Measurements from ENCODE around the gene PLEKHH1.

Gene PLEKHH1

DNA sequence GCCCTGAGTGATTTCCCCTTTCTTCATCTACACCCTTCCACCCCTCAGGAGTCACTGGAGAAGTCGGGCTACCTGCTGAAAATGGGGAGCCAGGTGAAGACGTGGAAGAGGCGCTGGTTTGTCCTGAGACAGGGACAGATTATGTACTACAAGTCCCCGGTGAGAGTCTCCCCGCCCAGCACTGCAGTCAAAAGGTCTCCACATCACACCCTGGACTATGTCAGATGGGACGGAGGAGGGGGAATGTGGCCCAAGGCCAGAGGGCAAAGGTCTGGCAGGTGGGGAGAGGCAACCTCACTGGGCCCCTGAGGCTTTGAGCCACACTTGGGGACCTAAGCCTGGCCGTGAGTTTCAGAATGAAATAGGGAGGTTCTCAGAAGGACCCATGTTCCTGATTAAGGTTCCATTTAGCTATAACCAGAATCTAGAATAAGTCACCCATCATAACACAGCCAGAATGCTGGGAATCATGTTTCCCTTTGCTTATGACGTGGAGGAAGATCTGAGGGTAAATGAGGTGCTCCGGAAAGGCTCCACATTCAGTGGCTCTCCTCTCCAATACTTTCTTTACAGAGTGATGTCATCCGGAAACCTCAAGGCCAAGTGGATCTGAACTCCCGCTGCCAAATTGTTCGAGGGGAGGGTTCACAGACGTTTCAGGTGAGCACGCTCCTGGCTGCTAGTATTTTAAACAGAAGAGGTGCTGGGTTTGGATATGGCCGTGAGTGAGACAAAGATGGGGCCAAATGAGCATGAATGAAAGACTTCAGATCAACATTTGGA, 40.3 kb downstream of the PLEKHH1 start:
- H2AFZ ChIP-seq (ENCODE audit: low read depth): no peak overlapping the region
- TF ChIP-seq, protein P1, sequence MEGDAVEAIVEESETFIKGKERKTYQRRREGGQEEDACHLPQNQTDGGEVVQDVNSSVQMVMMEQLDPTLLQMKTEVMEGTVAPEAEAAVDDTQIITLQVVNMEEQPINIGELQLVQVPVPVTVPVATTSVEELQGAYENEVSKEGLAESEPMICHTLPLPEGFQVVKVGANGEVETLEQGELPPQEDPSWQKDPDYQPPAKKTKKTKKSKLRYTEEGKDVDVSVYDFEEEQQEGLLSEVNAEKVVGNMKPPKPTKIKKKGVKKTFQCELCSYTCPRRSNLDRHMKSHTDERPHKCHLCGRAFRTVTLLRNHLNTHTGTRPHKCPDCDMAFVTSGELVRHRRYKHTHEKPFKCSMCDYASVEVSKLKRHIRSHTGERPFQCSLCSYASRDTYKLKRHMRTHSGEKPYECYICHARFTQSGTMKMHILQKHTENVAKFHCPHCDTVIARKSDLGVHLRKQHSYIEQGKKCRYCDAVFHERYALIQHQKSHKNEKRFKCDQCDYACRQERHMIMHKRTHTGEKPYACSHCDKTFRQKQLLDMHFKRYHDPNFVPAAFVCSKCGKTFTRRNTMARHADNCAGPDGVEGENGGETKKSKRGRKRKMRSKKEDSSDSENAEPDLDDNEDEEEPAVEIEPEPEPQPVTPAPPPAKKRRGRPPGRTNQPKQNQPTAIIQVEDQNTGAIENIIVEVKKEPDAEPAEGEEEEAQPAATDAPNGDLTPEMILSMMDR (conservative IDR thresholded peaks at IDR 0.05; ENCODE audit: low read depth, low read length): no peak
- no peaks in the 10 kb centered on the region for H4K20me1 ChIP-seq (ENCODE audit: insufficient read depth)
- H3K4me2 ChIP-seq: no peak overlapping the region
- H3K79me2 ChIP-seq (ENCODE audit: insufficient read depth, low read depth): no peaks in the 10 kb centered on the region
- H3K4me1 ChIP-seq (ENCODE audit: low read depth, poor library complexity, severe bottlenecking): no peaks in the 10 kb centered on the region
- H3K9ac ChIP-seq: no peak overlapping the region
- H3K4me3 ChIP-seq (IDR thresholded peaks at IDR 0.05; ENCODE audit: insufficient read depth, low read depth, low read length): no peak overlapping the region
- H3K27me3 ChIP-seq (ENCODE audit: insufficient read depth, low read depth): no peaks in the 10 kb centered on the region
- no peaks in the 10 kb centered on the region for H3K36me3 ChIP-seq (ENCODE audit: insufficient read depth)
- no peak overlapping the region for H3K27ac ChIP-seq

DNA sequence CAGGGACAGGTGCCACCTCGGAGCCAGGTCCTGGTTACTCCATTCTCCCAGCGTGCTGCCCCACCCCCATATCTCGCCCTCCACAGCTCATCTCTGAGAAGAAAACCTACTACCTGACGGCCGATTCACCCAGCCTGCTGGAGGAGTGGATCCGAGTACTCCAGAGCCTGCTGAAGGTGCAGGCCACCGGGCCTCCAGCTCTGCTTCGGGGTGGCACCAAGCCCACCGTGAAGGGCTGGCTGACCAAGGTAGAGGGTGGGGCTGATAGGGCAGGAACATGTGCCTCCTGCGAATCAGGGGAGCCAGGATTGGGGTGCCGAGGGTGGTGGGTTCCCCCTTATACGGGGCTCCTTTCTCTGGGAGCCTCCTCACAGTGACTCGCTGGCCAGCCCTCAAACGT, 41.1 kb downstream of the PLEKHH1 start:
- H3K4me2 ChIP-seq: no peak overlapping the region
- H3K4me3 ChIP-seq (IDR thresholded peaks at IDR 0.05; ENCODE audit: insufficient read depth, low read depth, low read length): no peak overlapping the region
- H4K20me1 ChIP-seq (ENCODE audit: insufficient read depth): no peaks in the 10 kb centered on the region
- H3K36me3 ChIP-seq (ENCODE audit: insufficient read depth): no peaks in the 10 kb centered on the region
- H3K9ac ChIP-seq: no peak overlapping the region
- H2AFZ ChIP-seq (ENCODE audit: low read depth): no peak overlapping the region
- H3K79me2 ChIP-seq (ENCODE audit: insufficient read depth, low read depth): no peaks in the 10 kb centered on the region
- H3K4me1 ChIP-seq (ENCODE audit: low read depth, poor library complexity, severe bottlenecking): no peaks in the 10 kb centered on the region
- TF ChIP-seq, protein P1 (conservative IDR thresholded peaks at IDR 0.05; ENCODE audit: low read depth, low read length): no peak
- no peaks in the 10 kb centered on the region for H3K27me3 ChIP-seq (ENCODE audit: insufficient read depth, low read depth)
- no peak overlapping the region for H3K27ac ChIP-seq

DNA sequence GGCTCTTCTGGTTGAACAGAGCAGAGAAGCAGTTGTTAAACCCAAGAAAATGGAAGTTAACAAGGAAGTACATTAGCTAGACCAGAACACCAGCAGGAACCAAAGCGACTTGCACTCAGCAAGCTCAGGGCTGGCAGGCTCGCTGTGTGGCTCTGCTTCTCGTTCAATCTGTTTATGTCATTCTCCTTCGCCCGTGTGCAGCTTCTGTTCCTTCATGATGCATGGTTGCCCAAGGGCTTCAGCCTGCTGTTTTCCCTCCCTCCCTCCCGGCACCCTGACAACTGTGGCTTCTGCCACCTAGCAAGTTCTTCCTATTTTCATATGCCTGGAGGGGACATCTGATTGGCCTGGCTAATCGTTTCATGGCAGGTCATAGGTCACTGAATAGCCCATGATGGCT, 41.7 kb downstream of the PLEKHH1 start:
- Histone ChIP-seq H3K9ac (no peak overlapping the region), H3K4me2 (no peak overlapping the region), H3K79me2 (ENCODE audit: insufficient read depth, low read depth) (no peaks in the 10 kb centered on the region), H3K27me3 (ENCODE audit: insufficient read depth, low read depth) (no peaks in the 10 kb centered on the region), H3K27ac (no peak overlapping the region), H4K20me1 (ENCODE audit: insufficient read depth) (no peaks in the 10 kb centered on the region), H3K4me3 (IDR thresholded peaks at IDR 0.05; ENCODE audit: insufficient read depth, low read depth, low read length) (no peak overlapping the region), H2AFZ (ENCODE audit: low read depth) (no peak overlapping the region), H3K36me3 (ENCODE audit: insufficient read depth) (no peaks in the 10 kb centered on the region), H3K4me1 (ENCODE audit: low read depth, poor library complexity, severe bottlenecking) (no peaks in the 10 kb centered on the region)
- TF ChIP-seq, protein P1 (conservative IDR thresholded peaks at IDR 0.05; ENCODE audit: low read depth, low read length): no peak

DNA sequence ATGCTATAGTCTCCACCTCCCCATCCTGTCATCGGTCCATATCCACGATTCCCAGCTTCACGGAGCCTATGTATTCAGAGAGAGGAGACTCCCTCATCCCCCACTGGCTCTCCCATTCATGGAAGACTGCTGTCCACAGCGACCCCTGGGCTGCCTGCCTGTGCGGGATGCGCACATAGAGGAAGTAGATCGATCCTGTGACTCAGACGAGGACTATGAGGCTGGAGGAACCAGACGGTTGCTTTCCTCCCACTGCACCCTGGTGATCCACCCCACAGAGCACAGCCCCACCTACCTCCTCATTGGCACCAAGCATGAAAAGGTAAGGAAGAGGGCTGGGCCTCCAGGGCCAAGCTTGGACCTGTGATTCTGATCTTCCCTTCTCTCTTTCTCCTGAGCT, 42.6 kb downstream of the PLEKHH1 start:
- Histone ChIP-seq H3K36me3 (ENCODE audit: insufficient read depth) (no peaks in the 10 kb centered on the region), H3K79me2 (ENCODE audit: insufficient read depth, low read depth) (no peaks in the 10 kb centered on the region), H4K20me1 (ENCODE audit: insufficient read depth) (no peaks in the 10 kb centered on the region), H3K9ac (no peak overlapping the region), H3K4me1 (ENCODE audit: low read depth, poor library complexity, severe bottlenecking) (no peaks in the 10 kb centered on the region), H3K4me3 (IDR thresholded peaks at IDR 0.05; ENCODE audit: insufficient read depth, low read depth, low read length) (no peak overlapping the region), H3K4me2 (no peak overlapping the region), H3K27me3 (ENCODE audit: insufficient read depth, low read depth) (no peaks in the 10 kb centered on the region), H2AFZ (ENCODE audit: low read depth) (no peak overlapping the region), H3K27ac (no peak overlapping the region)
- TF ChIP-seq, protein P1 (conservative IDR thresholded peaks at IDR 0.05; ENCODE audit: low read depth, low read length): no peak

Data from KMS-11 (cell line).